BLaER1 treated with 17β-estradiol and CSF1 and Interleukin-3, amounts not matched to agents 10 nM and 100 nM (cell line): Measurements from ENCODE around the gene POLR3B.

Experiments
- H3K27ac ChIP-seq, 11 experiments: shearing (Covaris generic); formaldehyde crosslinking; 2 replicates each; pipeline ENCODE4 v1.8.1; 2022
- H3K27me3 ChIP-seq, 11 experiments: shearing (Covaris generic); formaldehyde crosslinking; 2 replicates each; pipeline ENCODE4 v1.8.1; 2022
- H3K36me3 ChIP-seq, 11 experiments: shearing (Covaris generic); formaldehyde crosslinking; 2 replicates each; pipeline ENCODE4 v1.8.1; 2022
- H3K4me1 ChIP-seq, 10 experiments: shearing (Covaris generic); formaldehyde crosslinking; 2 replicates each; pipeline ENCODE4 v1.8.1; 2022
- H3K4me2 ChIP-seq, 11 experiments: shearing (Covaris generic); formaldehyde crosslinking; 2 replicates each; pipeline ENCODE4 v1.8.1; 2022
- H3K4me3 ChIP-seq, 10 experiments: shearing (Covaris generic); formaldehyde crosslinking; 2 replicates each; pipeline ENCODE4 v1.8.1; 2022
- H3K9ac ChIP-seq, 11 experiments: shearing (Covaris generic); formaldehyde crosslinking; 2 replicates each; pipeline ENCODE4 v1.8.1; 2022
- H3K9me3 ChIP-seq, 11 experiments: shearing (Covaris generic); formaldehyde crosslinking; replicated peaks in 1 of 11; 2 replicates each; pipeline ENCODE4 v1.8.1; 2022
- H4K20me1 ChIP-seq, 11 experiments: shearing (Covaris generic); formaldehyde crosslinking; 2 replicates each; pipeline ENCODE4 v1.8.1; 2022
- Cebpa-rat ChIP-seq, 11 experiments: shearing (Covaris generic); IDR thresholded peaks; 2 replicates each; pipeline ENCODE4 v1.8.1; 2022

POLR3B gene

GRCh38 chr12:106386813-106387535 is 29.4 kb downstream of the POLR3B start:
- Histone ChIP-seq H3K4me3 (no peak overlapping the region), H3K4me2 (peak overlapping the region in 2 of 11 experiments; percentile 7 to 16; a peak in 1 of 22 replicates), H3K27ac (no peak overlapping the region), H3K4me1 (peaks cover 0 to 10% (median 3%) of the 10 kb centered on the region in 10 experiments; a peak in 7 of 20 replicates), H3K36me3 (peaks cover 16 to 62% (median 26%) of the 10 kb centered on the region in 11 experiments), H3K9ac (no peak overlapping the region), H3K9me3 (peaks cover 11 to 16% (median 13%) of the 10 kb centered on the region in 11 experiments), H4K20me1 (0 out of 22 replicates have a peak, but pooled peaks cover 0 to 4% (median 0%) of the 10 kb centered on the region in 11 experiments), H3K27me3 (peaks cover 0 to 13% (median 0%) of the 10 kb centered on the region in 11 experiments; a peak in 2 of 22 replicates)
- TF ChIP-seq Cebpa-rat (IDR thresholded peaks at IDR 0.05) = no peak

GRCh38 chr12:106387848-106388377 is 30.4 kb downstream of the POLR3B start:
- H3K36me3 ChIP-seq = peaks cover 9 to 62% (median 23%) of the 10 kb centered on the region in 11 experiments
- H3K9me3 ChIP-seq = peaks cover 1 to 7% (median 3%) of the 10 kb centered on the region in 11 experiments; a peak in 20 of 22 replicates
- no peak overlapping the region for H3K9ac ChIP-seq
- H3K27me3 ChIP-seq = peaks cover 0 to 13% (median 0%) of the 10 kb centered on the region in 11 experiments; a peak in 2 of 22 replicates
- no peak overlapping the region for H3K27ac ChIP-seq
- no peak overlapping the region for H3K4me2 ChIP-seq
- no peak overlapping the region for H3K4me3 ChIP-seq
- no peak for TF ChIP-seq Cebpa-rat (IDR thresholded peaks at IDR 0.05)
- 0 out of 22 replicates have a peak, but pooled peaks cover 0 to 4% (median 0%) of the 10 kb centered on the region in 11 experiments for H4K20me1 ChIP-seq
- peaks cover 0 to 10% (median 3%) of the 10 kb centered on the region in 10 experiments; a peak in 7 of 20 replicates for H3K4me1 ChIP-seq

GRCh38 chr12:106389151-106389550 is 31.6 kb downstream of the POLR3B start:
- Histone ChIP-seq H3K9ac (no peak overlapping the region), H3K36me3 (peaks cover 15 to 62% (median 26%) of the 10 kb centered on the region in 11 experiments; a peak in 21 of 22 replicates), H3K27ac (no peak overlapping the region), H3K4me3 (no peak overlapping the region), H3K4me1 (peaks cover 0 to 10% (median 3%) of the 10 kb centered on the region in 10 experiments; a peak in 7 of 20 replicates), H3K4me2 (no peak overlapping the region), H3K9me3 (no peaks in the 10 kb centered on the region), H3K27me3 (peaks cover 0 to 13% (median 0%) of the 10 kb centered on the region in 11 experiments; a peak in 2 of 22 replicates), H4K20me1 (0 out of 22 replicates have a peak, but pooled peaks cover 0 to 4% (median 0%) of the 10 kb centered on the region in 11 experiments)
- no peak for TF ChIP-seq Cebpa-rat (IDR thresholded peaks at IDR 0.05)

GRCh38 chr12:106392759-106393158 is 35.2 kb downstream of the POLR3B start:
- peaks cover 46 to 79% (median 54%) of the 10 kb centered on the region in 11 experiments for H3K36me3 ChIP-seq
- peaks cover 0 to 5% (median 2%) of the 10 kb centered on the region in 11 experiments; a peak in 7 of 22 replicates for H3K9me3 ChIP-seq
- H3K27me3 ChIP-seq = peaks cover 0 to 10% (median 0%) of the 10 kb centered on the region in 11 experiments; a peak in 2 of 22 replicates
- H3K4me2 ChIP-seq = no peak overlapping the region
- H3K4me1 ChIP-seq = no peaks in the 10 kb centered on the region
- H3K9ac ChIP-seq = no peak overlapping the region
- 0 out of 22 replicates have a peak, but pooled peaks cover 0 to 4% (median 0%) of the 10 kb centered on the region in 11 experiments for H4K20me1 ChIP-seq
- no peak for TF ChIP-seq Cebpa-rat (IDR thresholded peaks at IDR 0.05)
- no peak overlapping the region for H3K27ac ChIP-seq
- no peak overlapping the region for H3K4me3 ChIP-seq

GRCh38 chr12:106409878-106410277 is 52.3 kb downstream of the POLR3B start:
- H3K4me2 ChIP-seq = no peak overlapping the region
- no peak for TF ChIP-seq Cebpa-rat (IDR thresholded peaks at IDR 0.05)
- no peak overlapping the region for H3K9ac ChIP-seq

GRCh38 chr12:106412563-106412962 is 55.0 kb downstream of the POLR3B start:
- H3K9ac ChIP-seq = no peak overlapping the region
- no peak overlapping the region for H3K4me3 ChIP-seq
- no peaks in the 10 kb centered on the region for H4K20me1 ChIP-seq
- no peaks in the 10 kb centered on the region for H3K9me3 ChIP-seq
- H3K27ac ChIP-seq = no peak overlapping the region
- H3K4me1 ChIP-seq = no peaks in the 10 kb centered on the region
- H3K4me2 ChIP-seq = no peak overlapping the region
- H3K36me3 ChIP-seq = peaks cover 12 to 71% (median 40%) of the 10 kb centered on the region in 11 experiments; a peak in 20 of 22 replicates
- TF ChIP-seq Cebpa-rat (IDR thresholded peaks at IDR 0.05) = no peak
- H3K27me3 ChIP-seq = no peaks in the 10 kb centered on the region

More at GRCh38 chr12:106409878-106410277, 52.3 kb downstream of the POLR3B start:
- H3K9me3 ChIP-seq = no peaks in the 10 kb centered on the region
- no peaks in the 10 kb centered on the region for H4K20me1 ChIP-seq
- H3K4me1 ChIP-seq = no peaks in the 10 kb centered on the region
- H3K4me3 ChIP-seq = no peak overlapping the region
- no peak overlapping the region for H3K27ac ChIP-seq
- no peaks in the 10 kb centered on the region for H3K27me3 ChIP-seq
- H3K36me3 ChIP-seq = peaks cover 7 to 66% (median 33%) of the 10 kb centered on the region in 11 experiments; a peak in 20 of 22 replicates

GRCh38 chr12:106415134-106415533 is 57.6 kb downstream of the POLR3B start:
- H3K9ac ChIP-seq = no peak overlapping the region
- no peak overlapping the region for H3K27ac ChIP-seq
- H3K4me3 ChIP-seq = no peak overlapping the region
- TF ChIP-seq Cebpa-rat (IDR thresholded peaks at IDR 0.05) = no peak
- no peaks in the 10 kb centered on the region for H4K20me1 ChIP-seq
- no peaks in the 10 kb centered on the region for H3K4me1 ChIP-seq
- no peaks in the 10 kb centered on the region for H3K9me3 ChIP-seq
- no peak overlapping the region for H3K4me2 ChIP-seq
- H3K36me3 ChIP-seq = peaks cover 16 to 72% (median 42%) of the 10 kb centered on the region in 11 experiments; a peak in 21 of 22 replicates
- no peaks in the 10 kb centered on the region for H3K27me3 ChIP-seq

GRCh38 chr12:106416273-106416672 is 58.7 kb downstream of the POLR3B start:
- no peak overlapping the region for H3K4me2 ChIP-seq
- no peak overlapping the region for H3K4me3 ChIP-seq
- H3K9ac ChIP-seq = no peak overlapping the region
- H3K9me3 ChIP-seq = no peaks in the 10 kb centered on the region
- no peaks in the 10 kb centered on the region for H3K27me3 ChIP-seq
- H3K36me3 ChIP-seq = peaks cover 16 to 66% (median 38%) of the 10 kb centered on the region in 11 experiments; a peak in 21 of 22 replicates
- H4K20me1 ChIP-seq = no peaks in the 10 kb centered on the region
- TF ChIP-seq Cebpa-rat (IDR thresholded peaks at IDR 0.05) = no peak
- no peaks in the 10 kb centered on the region for H3K4me1 ChIP-seq
- no peak overlapping the region for H3K27ac ChIP-seq
